VCaP (cell line): ENCODE data around the gene CD2AP.

Experiments
- H3K27ac ChIP-seq: fragments of 450-650 bp; 2 replicates; pipeline ENCODE4 v1.5.1; 2017
- CTCF ChIP-seq: fragments of 450-650 bp; conservative IDR thresholded peaks from 2 replicates; pipeline ENCODE4 v1.5.1; 2017; ENCODE audit warnings: mild to moderate bottlenecking, moderate library complexity

CD2AP gene

DNA sequence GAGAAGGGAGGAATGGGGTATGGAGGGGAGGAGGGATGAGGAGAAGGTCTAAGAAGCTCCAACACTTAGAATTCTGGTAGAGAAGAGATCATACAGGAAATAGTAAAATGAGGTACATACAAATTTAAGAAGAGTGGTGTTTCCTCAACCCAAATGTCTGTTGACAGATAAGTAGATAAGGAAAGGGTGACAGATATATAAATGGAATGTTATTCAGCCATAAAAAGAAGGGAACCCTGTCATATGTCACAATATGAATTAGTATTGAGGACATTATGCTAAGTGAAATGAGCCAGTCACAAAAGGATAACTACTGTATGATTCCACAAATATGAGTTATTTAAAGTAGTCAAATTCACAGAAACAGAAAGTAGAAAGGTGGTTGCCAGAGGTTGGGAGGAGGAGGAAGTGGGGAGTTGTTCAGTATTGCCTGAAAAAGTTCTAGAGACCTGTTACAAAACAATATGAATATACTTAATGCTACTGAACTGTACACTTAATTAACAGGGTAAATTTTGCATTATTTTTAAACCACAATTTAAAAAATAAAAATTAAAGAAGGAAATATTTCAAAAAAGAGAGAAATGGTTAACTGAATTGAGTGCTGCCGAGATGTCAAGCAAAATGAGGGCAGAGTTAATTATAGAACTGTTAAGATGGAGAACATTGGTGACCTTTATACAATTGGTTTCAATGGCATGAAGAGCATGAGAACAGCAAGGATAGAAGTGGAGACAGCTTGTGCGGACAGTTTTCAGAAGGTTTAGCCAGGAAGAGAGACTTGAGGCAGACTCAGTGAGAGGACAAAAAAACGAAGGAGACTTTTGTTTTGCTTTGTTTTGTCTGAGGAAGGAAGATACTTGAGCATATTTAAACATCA lies 173.2 kb downstream of the CD2AP start:
- H3K27ac ChIP-seq: no peak overlapping the region
- TF ChIP-seq CTCF: no peak

- H3K27ac ChIP-seq: no peak overlapping the region
- TF ChIP-seq CTCF: no peak
These were observed 173.9 kb downstream of the CD2AP start for GRCh38 chr6:47651505-47651944.

DNA sequence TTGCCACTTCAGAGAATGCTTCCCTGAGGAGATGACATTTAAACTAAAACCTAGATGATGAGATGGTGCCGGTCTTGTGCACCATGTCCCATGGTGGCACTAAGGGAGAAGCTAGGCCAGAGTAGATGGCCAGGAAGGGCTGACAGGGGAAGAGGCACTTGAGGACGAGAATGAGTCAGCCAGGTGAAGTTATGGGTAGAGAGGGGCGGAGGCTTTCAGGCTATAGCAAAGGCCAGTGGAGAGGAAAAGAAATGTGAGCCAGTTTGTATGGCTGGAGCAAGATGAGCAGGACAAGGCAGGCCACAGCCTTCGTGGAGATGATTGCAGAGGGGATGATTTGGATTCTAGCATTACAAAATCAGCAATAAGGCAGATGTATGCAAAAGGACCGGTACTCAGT lies 176.1 kb downstream of the CD2AP start:
- no peak for TF ChIP-seq CTCF
- H3K27ac ChIP-seq: no peak overlapping the region

- no peak overlapping the region for H3K27ac ChIP-seq
- no peak for TF ChIP-seq CTCF
These were observed 176.7 kb downstream of the CD2AP start for GRCh38 chr6:47654255-47654654.

GRCh38 chr6:47655719-47656595 lies 178.4 kb downstream of the CD2AP start:
- no peak for TF ChIP-seq CTCF
- no peak overlapping the region for H3K27ac ChIP-seq

GRCh38 chr6:47661960-47662359 lies 184.4 kb downstream of the CD2AP start:
- TF ChIP-seq CTCF: no peak
- H3K27ac ChIP-seq: no peak overlapping the region

- no peak overlapping the region for H3K27ac ChIP-seq
- TF ChIP-seq CTCF: no peak
These were observed 186.1 kb downstream of the CD2AP start for GRCh38 chr6:47663462-47664216.
